NT2/D1 (cell line): ENCODE measurements around the gene ATRAID.

Source experiments
- DNase-seq: peaks from one replicate; pipeline ENCODE4 v3.0.0-alpha.2; 2011; ENCODE audit warnings: low read depth, low spot score
- H3K27me3 ChIP-seq: 2 replicates; pipeline ENCODE4 v1.6.0; 2011; ENCODE audit warnings: mild to moderate bottlenecking; ENCODE audit not compliant: insufficient read length, insufficient read depth
- H3K36me3 ChIP-seq: 2 replicates; pipeline ENCODE4 v1.6.1; 2011; ENCODE audit warnings: mild to moderate bottlenecking, low read length, mixed read lengths; ENCODE audit not compliant: insufficient read depth, insufficient read length
- H3K4me1 ChIP-seq: 2 replicates; pipeline ENCODE4 v1.5.1; 2011; ENCODE audit not compliant: insufficient read depth, insufficient read length
- H3K4me3 ChIP-seq: 2 replicates; pipeline ENCODE4 v1.5.1; 2011; ENCODE audit warnings: low read depth; ENCODE audit not compliant: insufficient read length
- H3K9ac ChIP-seq: 2 replicates; pipeline ENCODE4 v1.6.0; 2011; ENCODE audit warnings: low read depth; ENCODE audit not compliant: insufficient read length
- H3K9me3 ChIP-seq: 2 replicates; pipeline ENCODE4 v1.5.1; 2011; ENCODE audit warnings: mild to moderate bottlenecking, low read length; ENCODE audit not compliant: insufficient read depth
- SUZ12 ChIP-seq: IDR thresholded peaks from 2 replicates; pipeline ENCODE4 v1.6.1; 2011; ENCODE audit not compliant: insufficient read length, insufficient read depth; ENCODE audit errors: extremely low read depth
- YY1 ChIP-seq: IDR thresholded peaks from 2 replicates; pipeline ENCODE4 v1.6.1; 2011; ENCODE audit not compliant: insufficient read length, insufficient read depth
- ZNF274 ChIP-seq: IDR thresholded peaks from 2 replicates; pipeline ENCODE4 v1.6.1; 2011; ENCODE audit warnings: mild to moderate bottlenecking, low read depth, low read length

ATRAID gene

GRCh38 chr2:27256855-27257454 lies 45.1 kb downstream of the ATRAID start:
- Histone ChIP-seq H3K27me3 (peaks cover 26% of the 10 kb centered on the region), H3K4me1 (peaks cover 6% of the 10 kb centered on the region), H3K9ac (no peak overlapping the region), H3K9me3 (no peaks in the 10 kb centered on the region), H3K36me3 (no peaks in the 10 kb centered on the region), H3K4me3 (no peak overlapping the region)
- no peak for DNase-seq
- TF ChIP-seq ZNF274 (no peak), SUZ12 (no peak), YY1 (no peak)

DNA sequence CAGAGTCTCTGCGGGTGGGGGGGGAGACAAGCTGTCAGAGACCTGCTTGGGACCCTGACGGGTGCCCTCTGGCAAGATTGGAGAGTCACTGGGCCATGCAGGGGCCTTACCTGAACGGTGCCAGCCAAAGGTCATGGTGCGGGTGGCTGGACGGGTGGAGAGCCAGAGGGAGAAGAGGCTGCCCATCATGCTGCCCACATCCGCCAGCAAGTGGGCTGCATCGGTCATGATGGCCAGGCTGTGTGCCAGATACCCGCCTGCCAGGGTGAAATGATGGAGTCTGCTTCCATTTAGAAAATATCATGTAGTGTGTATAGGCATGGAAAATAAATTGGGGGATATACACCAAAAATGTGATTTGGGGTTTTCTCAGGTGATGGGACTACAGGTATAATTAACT lies 46.2 kb downstream of the ATRAID start:
- DNase-seq, result no peak
- Histone ChIP-seq H3K36me3 (no peaks in the 10 kb centered on the region), H3K4me3 (no peak overlapping the region), H3K4me1 (peaks cover 6% of the 10 kb centered on the region), H3K27me3 (peaks cover 37% of the 10 kb centered on the region), H3K9me3 (no peaks in the 10 kb centered on the region), H3K9ac (no peak overlapping the region)
- TF ChIP-seq SUZ12, result no peak
- no peak for TF ChIP-seq ZNF274
- no peak for TF ChIP-seq YY1

GRCh38 chr2:27261241-27261925 lies 49.5 kb downstream of the ATRAID start:
- H3K27me3 ChIP-seq, result peaks cover 70% of the 10 kb centered on the region

DNA sequence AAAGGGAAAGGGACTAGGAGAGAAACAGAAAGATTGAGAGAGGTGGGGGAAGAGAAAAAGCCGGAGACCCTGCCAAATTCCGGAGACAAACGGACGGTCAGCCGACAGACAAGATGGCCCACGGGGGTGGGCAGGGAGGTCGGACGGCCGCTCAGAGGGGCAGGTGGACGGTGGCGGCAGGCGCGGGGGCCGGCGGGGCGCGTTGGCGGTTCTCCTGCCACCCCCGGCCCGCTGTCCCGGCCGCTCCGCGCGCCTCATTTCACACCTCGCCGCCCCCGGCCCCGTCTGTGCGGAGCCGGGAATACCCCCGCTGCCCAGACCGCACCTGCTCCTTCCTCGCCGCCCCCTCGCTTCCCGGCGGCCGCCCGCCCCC lies 50.1 kb downstream of the ATRAID start:
- H3K27me3 ChIP-seq, result peaks cover 74% of the 10 kb centered on the region

More at GRCh38 chr2:27261241-27261925, 49.5 kb downstream of the ATRAID start:
- Histone ChIP-seq H3K36me3 (no peaks in the 10 kb centered on the region), H3K4me1 (peaks cover 6% of the 10 kb centered on the region), H3K9me3 (peaks cover 4% of the 10 kb centered on the region; the same call in 1 of the 2 replicates), H3K9ac (no peak overlapping the region), H3K4me3 (no peak overlapping the region)
- TF ChIP-seq ZNF274 (no peak), YY1 (no peak), SUZ12 (no peak)
- DNase-seq, result no peak

DNA sequence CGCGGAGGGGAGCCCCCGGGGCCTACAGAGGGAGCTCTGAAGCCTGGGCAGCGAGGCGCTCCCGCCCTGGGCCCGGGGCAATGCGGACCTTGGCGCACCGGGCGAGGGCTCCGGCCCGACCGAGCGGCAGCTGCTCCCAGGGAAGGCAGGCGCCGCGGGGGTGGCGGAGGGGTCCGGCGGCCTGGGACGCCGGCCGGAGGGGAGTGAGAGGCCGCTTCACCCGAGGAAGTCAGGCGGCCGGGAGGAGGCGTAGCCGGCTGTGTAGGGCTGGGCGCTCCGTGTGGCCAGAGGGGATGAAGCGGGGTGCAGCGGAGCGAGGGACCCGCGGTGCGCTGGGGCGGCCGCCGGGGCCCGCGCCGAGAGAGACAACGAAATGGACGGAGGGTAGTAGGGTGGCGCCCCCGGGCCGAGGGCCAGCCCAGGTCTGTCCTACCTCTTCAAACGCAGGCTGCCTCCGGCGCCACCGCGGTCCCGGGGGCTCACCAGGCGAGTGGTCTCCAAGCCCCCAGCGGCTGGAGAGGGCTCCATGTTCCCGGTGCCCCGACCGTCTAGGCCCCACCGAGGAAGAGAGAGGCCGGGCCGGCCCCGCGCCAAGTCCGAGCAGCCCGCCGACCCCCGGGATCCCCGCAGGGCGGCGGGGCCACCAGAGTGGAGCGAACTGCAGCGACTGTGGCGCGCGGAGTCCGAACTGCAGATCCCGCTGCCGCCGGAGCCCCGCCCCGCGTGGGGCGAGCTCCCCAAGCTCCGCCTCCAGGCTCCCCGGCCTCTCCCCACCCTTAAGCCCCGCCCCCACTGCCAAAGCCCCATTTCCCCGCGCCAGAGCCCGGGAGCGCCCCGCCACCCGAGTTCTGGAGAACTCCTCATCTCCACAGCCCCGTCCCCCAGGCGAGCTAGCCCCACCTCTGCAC lies 50.8 kb downstream of the ATRAID start, which contains the start of gene SLC30A3:
Gene SLC30A3, minus strand, starts transcription at position 669 of the 908 bp plus-strand sequence. Its CDS starts 141 bp downstream, at position 528.
- peaks cover 4% of the 10 kb centered on the region; the same call in 1 of the 2 replicates for H3K9me3 ChIP-seq
- H3K9ac ChIP-seq, result peak within 1 kb of the TSS; percentile 64
- DNase-seq, result no peak
- H3K36me3 ChIP-seq, result no peaks in the 10 kb centered on the region
- peaks cover 3% of the 10 kb centered on the region for H3K4me1 ChIP-seq
- no peak for TF ChIP-seq ZNF274
- TF ChIP-seq YY1, result no peak
- TF ChIP-seq SUZ12, result no peak
- H3K4me3 ChIP-seq, result peak within 1 kb of the TSS; percentile 49
- peaks cover 79% of the 10 kb centered on the region for H3K27me3 ChIP-seq

More for the DNA sequence above, 50.1 kb downstream of the ATRAID start:
- H3K9ac ChIP-seq, result no peak overlapping the region
- TF ChIP-seq ZNF274, result no peak
- TF ChIP-seq YY1, result no peak
- peak; percentile 22 for TF ChIP-seq SUZ12
- no peak for DNase-seq
- H3K36me3 ChIP-seq, result no peaks in the 10 kb centered on the region
- H3K4me3 ChIP-seq, result peak overlapping the region; percentile 49
- peaks cover 6% of the 10 kb centered on the region for H3K4me1 ChIP-seq
- H3K9me3 ChIP-seq, result peaks cover 4% of the 10 kb centered on the region; the same call in 1 of the 2 replicates

DNA sequence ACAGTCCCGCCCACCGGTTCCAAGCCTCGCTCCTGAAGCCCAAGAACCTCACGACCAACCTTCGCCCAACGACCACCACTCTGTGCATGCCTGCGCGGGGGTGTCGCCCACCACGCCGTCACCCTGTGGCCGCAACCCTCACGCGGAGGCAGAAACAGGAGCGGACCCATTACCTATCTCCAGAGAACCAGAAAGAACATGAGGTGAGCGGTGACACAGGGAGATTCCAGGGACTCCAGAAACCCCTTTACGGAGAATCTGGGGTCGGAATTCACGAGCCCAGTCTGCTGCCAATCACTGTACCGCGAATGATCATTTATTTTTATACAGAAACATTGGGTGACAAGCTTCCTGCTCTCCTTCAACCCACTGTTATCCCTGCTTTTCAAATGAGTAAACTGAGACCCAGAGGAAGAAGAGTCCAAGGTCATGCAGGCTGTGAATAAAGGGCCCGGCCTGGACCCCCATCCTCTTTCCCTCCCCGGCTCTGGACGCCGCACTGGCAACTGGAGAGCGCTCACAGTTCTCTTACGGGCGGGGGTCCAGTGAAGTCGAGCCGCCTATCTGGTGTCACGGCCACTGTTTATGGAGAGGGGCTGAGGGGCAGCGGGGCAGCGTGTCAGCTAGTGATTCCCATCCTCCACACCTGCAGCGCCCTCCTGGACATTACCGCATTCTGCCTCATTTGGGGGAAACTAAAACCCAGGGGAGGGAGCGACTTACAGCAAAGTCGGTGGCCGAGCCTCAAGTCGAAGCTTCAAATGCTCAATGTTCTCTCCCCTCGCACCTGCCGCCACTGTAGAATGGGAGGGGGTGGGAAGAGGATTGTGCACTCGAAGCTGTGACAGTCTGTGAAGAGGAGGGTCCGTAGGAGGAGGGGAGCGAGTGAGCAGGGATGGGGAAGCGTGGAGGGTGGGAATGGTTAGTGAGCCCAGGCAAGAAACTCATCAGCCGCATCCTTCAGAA lies 51.7 kb downstream of the ATRAID start:
- H3K9me3 ChIP-seq, result peaks cover 4% of the 10 kb centered on the region; the same call in 1 of the 2 replicates
- TF ChIP-seq SUZ12, result peak; percentile 62
- no peak for TF ChIP-seq ZNF274
- TF ChIP-seq YY1, result no peak
- peaks cover 3% of the 10 kb centered on the region for H3K4me1 ChIP-seq
- peaks cover 79% of the 10 kb centered on the region for H3K27me3 ChIP-seq
- peak overlapping the region; percentile 42 for H3K9ac ChIP-seq
- no peaks in the 10 kb centered on the region for H3K36me3 ChIP-seq
- H3K4me3 ChIP-seq, result peak overlapping the region; percentile 32
- no peak for DNase-seq
